K562 (cell line): Measurements from ENCODE around the gene MRM2. TPM values are rescaled to one million over a fixed set of nuclear protein-coding genes. Genes with fewer than 3 reads are reported as not detected.

ENCODE experiments used
- ATAC-seq: fragments of 200-7000 bp; cut with Tn5 transposase; 3 replicates; pipeline ENCODE4 v1.9.1; 2020; ENCODE audit warnings: moderate library complexity
- BruUV-seq: library from RNA; stranded (reverse); fragments of 400-500 nt; replicated peaks from 2 replicates; lab custom pipeline; 2021; lab: Mats Ljungman, UMichigan
- CTCF ChIA-PET: fragments of 300-600 bp; formaldehyde crosslinking; extraction: SDS; loops from one replicate; lab custom pipeline; 2021; ENCODE audit warnings: low intra/inter-chr PET ratio; lab: Yijun Ruan, JAX
- POLR2A ChIA-PET: fragments of 300-600, 350-650 bp; sonication (Branson Sonifier 250); formaldehyde crosslinking; extraction: SDS; loops from one replicate; lab custom pipeline; 2021; ENCODE audit warnings: antibody characterized with exemption, inconsistent platforms; lab: Yijun Ruan, JAX
- DNase-seq, 4 experiments: peaks; one replicate each; pipeline versions ENCODE4 v3.0.0 to v3.0.0-alpha.2; 2011 to 2018; ENCODE audit warnings: low spot score in 3 of 4, mixed read lengths in 3 of 4; ENCODE audit errors: extremely low read depth in 1 of 4
- FAIRE-seq: peaks from 2 replicates; lab custom pipeline; 2011; peaks lifted over from hg19 to GRCh38; lab: Jason Lieb, UNC
- H2AFZ ChIP-seq: 2 replicates; pipeline ENCODE4 v1.6.0; 2011; ENCODE audit warnings: low read depth, low read length, control low read depth, inconsistent platforms
- H3K27ac ChIP-seq: fragments of 200-600 bp; 3 replicates; pipeline ENCODE4 v1.8.0; 2011; ENCODE audit warnings: low read depth, mild to moderate bottlenecking, control low read depth, inconsistent platforms, low read length, moderate library complexity, mixed read lengths; ENCODE audit errors: extremely low read depth
- H3K27me3 ChIP-seq, 2 experiments: fragments of 300-600 bp in 1 of 2; 2 replicates in 1 of 2; 3 replicates in 1 of 2; pipeline versions ENCODE4 v1.6.0 to v1.8.0; 2011; ENCODE audit warnings: inconsistent platforms in 2 of 2, low read length in 2 of 2, mild to moderate bottlenecking in 1 of 2, mixed read lengths in 1 of 2, moderate library complexity in 1 of 2; ENCODE audit not compliant: control insufficient read depth in 2 of 2, insufficient read depth in 2 of 2
- H3K36me3 ChIP-seq: fragments of 300-600 bp; 3 replicates; pipeline ENCODE4 v1.8.0; 2011; ENCODE audit warnings: mild to moderate bottlenecking, low read length, inconsistent platforms; ENCODE audit not compliant: control insufficient read depth, insufficient read depth
- H3K4me1 ChIP-seq, 2 experiments: fragments of 200-600 bp in 1 of 2; replicated peaks in 1 of 2; 2 replicates in 1 of 2; 3 replicates in 1 of 2; pipeline versions ENCODE4 v1.5.1 to v1.8.0; 2011; ENCODE audit warnings: inconsistent platforms in 2 of 2, low read length in 2 of 2, mild to moderate bottlenecking in 1 of 2, mixed read lengths in 1 of 2, moderate library complexity in 1 of 2; ENCODE audit not compliant: control insufficient read depth in 2 of 2, insufficient read depth in 2 of 2
- H3K4me2 ChIP-seq: 2 replicates; pipeline ENCODE4 v1.6.1; 2011; ENCODE audit warnings: low read length, control low read depth, inconsistent platforms, mixed read lengths; ENCODE audit not compliant: insufficient read depth
- H3K4me3 ChIP-seq: fragments of 200-600 bp; sonication (generic), shearing (Covaris generic); 2 replicates; pipeline ENCODE4 v1.5.1; 2016; ENCODE audit warnings: control low read depth, inconsistent platforms
- H3K79me2 ChIP-seq: fragments of 200-600 bp; 3 replicates; pipeline ENCODE4 v1.8.0; 2011; ENCODE audit warnings: low read length, inconsistent platforms; ENCODE audit not compliant: control insufficient read depth, insufficient read depth
- H3K9ac ChIP-seq, 2 experiments: 2 replicates each; pipeline versions ENCODE4 v1.6.0 to v1.6.1; 2011; ENCODE audit warnings: low read depth in 2 of 2, low read length in 2 of 2, control low read depth in 1 of 2, inconsistent platforms in 1 of 2, mild to moderate bottlenecking in 1 of 2, mixed read lengths in 1 of 2; ENCODE audit not compliant: insufficient read depth in 1 of 2
- H3K9me1 ChIP-seq: one replicate; pipeline ENCODE4 v1.6.0; 2011; ENCODE audit warnings: inconsistent platforms, mild to moderate bottlenecking, low read length, moderate library complexity; ENCODE audit not compliant: control insufficient read depth, insufficient read depth
- H3K9me3 ChIP-seq: replicated peaks from 2 replicates; pipeline ENCODE4 v1.5.1; 2011; ENCODE audit warnings: low read depth, low read length, inconsistent platforms; ENCODE audit not compliant: control insufficient read depth, insufficient read depth
- H4K20me1 ChIP-seq: replicated peaks from 2 replicates; pipeline ENCODE4 v1.6.1; 2011; ENCODE audit warnings: low read length, inconsistent platforms, mixed read lengths; ENCODE audit not compliant: control insufficient read depth, insufficient read depth
- ETS1 ChIP-seq: conservative IDR thresholded peaks from 2 replicates; pipeline ENCODE4 v1.6.1; 2011; ENCODE audit warnings: low read depth, mild to moderate bottlenecking, low read length; ENCODE audit not compliant: control insufficient read depth
- FOXJ3 ChIP-seq: sonication (generic); formaldehyde crosslinking; IDR thresholded peaks from 2 replicates; pipeline ENCODE4 v1.4.0; 2020; ENCODE audit warnings: mild to moderate bottlenecking, missing genetic modification reagents
- KDM2B ChIP-seq: fragments of 250-450 bp; sonication (Bioruptor Pico); IDR thresholded peaks from 2 replicates; pipeline ENCODE4 v1.8.0; 2021; ENCODE audit warnings: mild to moderate bottlenecking, moderate library complexity
- LCOR ChIP-seq: sonication (generic); formaldehyde crosslinking; IDR thresholded peaks from 2 replicates; pipeline ENCODE4 v1.8.0; 2022; ENCODE audit warnings: mild to moderate bottlenecking, missing genetic modification reagents
- MED1 ChIP-seq: sonication (generic); formaldehyde crosslinking; IDR thresholded peaks from 2 replicates; pipeline ENCODE4 v1.8.1; 2023; ENCODE audit warnings: missing genetic modification reagents, borderline replicate concordance
- NFXL1 ChIP-seq: fragments of 450-650 bp; formaldehyde crosslinking; IDR thresholded peaks from 2 replicates; pipeline ENCODE4 v1.4.0; 2021; ENCODE audit warnings: mild to moderate bottlenecking
- POLR2A ChIP-seq: fragments of 450-650 bp; conservative IDR thresholded peaks from 2 replicates; pipeline ENCODE4 v1.6.1; 2016
- RBBP5 ChIP-seq: fragments of 200-600 bp; sonication (generic); IDR thresholded peaks from 2 replicates; pipeline ENCODE4 v1.6.1; 2012; ENCODE audit warnings: borderline replicate concordance, mild to moderate bottlenecking, low read length, control low read depth, inconsistent platforms; ENCODE audit not compliant: insufficient read depth, poor library complexity, severe bottlenecking
- RBFOX2 ChIP-seq: fragments of 200-400 bp; formaldehyde crosslinking; IDR thresholded peaks from 2 replicates; pipeline ENCODE4 v1.6.1; 2017; ENCODE audit warnings: low read depth, mild to moderate bottlenecking, low read length, moderate library complexity
- RCOR1 ChIP-seq, 2 experiments: IDR thresholded peaks; 2 replicates each; pipeline ENCODE4 v1.6.1; 2012; ENCODE audit warnings: low read depth in 2 of 2, low read length in 2 of 2, borderline replicate concordance in 1 of 2, improper control_type of control experiment in 1 of 2
- SRSF9 ChIP-seq: fragments of 200-400 bp; formaldehyde crosslinking; IDR thresholded peaks from 2 replicates; pipeline ENCODE4 v1.6.1; 2017; ENCODE audit warnings: low read depth, low read length, borderline replicate concordance
- XRCC5 ChIP-seq: fragments of 200-400 bp; formaldehyde crosslinking; IDR thresholded peaks from 2 replicates; pipeline ENCODE4 v1.6.1; 2017; ENCODE audit warnings: low read depth, mild to moderate bottlenecking, low read length
- ZNF584 ChIP-seq: fragments of 200-800 bp; sonication (Bioruptor generic); IDR thresholded peaks from 2 replicates; pipeline ENCODE4 v1.6.1; 2016; ENCODE audit warnings: low read depth, mild to moderate bottlenecking, missing genetic modification characterization, missing compliant biosample characterization
- WGBS: fragments of 100-300 bp; shearing (Covaris generic); methylation state at CpG from one replicate; pipeline ENCODE4 v1.1.6; 2016; ENCODE audit warnings: low coverage, mixed read lengths; ENCODE audit not compliant: insufficient coverage; ENCODE audit errors: missing lambda C conversion rate; 5-methylcytosine and 5-hydroxymethylcytosine counted together
- in situ Hi-C: fragments of 300-500 bp; cut with MboI; formaldehyde crosslinking; loops from 4 replicates; pipeline ENCODE4 v1.15.0; 2018; ENCODE audit warnings: inconsistent platforms, mixed read lengths
- intact Hi-C: fragments of 100-400 bp; cut with micrococcal nuclease; formaldehyde crosslinking; loops from 2 replicates; pipeline ENCODE4 v1.14.2; 2022
- polyA plus RNA-seq, 8 experiments: library from polyadenylated mRNA; depleted of rRNA in 4 of 8; stranded (reverse) in 5 of 8; unstranded in 3 of 8; fragments of >200 nt; fragmentation: Nextera tagmentation in 2 of 8; fragmentation: Illumina TruSeq in 1 of 8; extraction: Ambion mirVana in 2 of 8; extraction: Trizol in 1 of 8; gene quantifications; 2 replicates each; pipeline versions ENCODE4 v1.2.1 to v1.2.3, GENCODE V29; 2011 to 2014; ENCODE audit warnings: inconsistent platforms in 1 of 8, missing spikeins in 1 of 8
- total RNA-seq, 7 experiments: library from RNA; depleted of rRNA in 6 of 7; stranded (reverse); fragments of >200 nt in 6 of 7; fragmentation: Illumina TruSeq in 2 of 7; extraction: Trizol in 2 of 7; gene quantifications; 2 replicates each; pipeline versions ENCODE4 v1.2.1 to v1.2.3, GENCODE V29; 2011 to 2021; ENCODE audit warnings: low replicate concordance in 1 of 7

Gene MRM2
- total and polyA plus RNA-seq, 9 of the 15 experiments (the other 6 are each of a cell fraction or from before 2014, with no cell fraction given): 32.4 to 116 (median 50.5) TPM

DNA sequence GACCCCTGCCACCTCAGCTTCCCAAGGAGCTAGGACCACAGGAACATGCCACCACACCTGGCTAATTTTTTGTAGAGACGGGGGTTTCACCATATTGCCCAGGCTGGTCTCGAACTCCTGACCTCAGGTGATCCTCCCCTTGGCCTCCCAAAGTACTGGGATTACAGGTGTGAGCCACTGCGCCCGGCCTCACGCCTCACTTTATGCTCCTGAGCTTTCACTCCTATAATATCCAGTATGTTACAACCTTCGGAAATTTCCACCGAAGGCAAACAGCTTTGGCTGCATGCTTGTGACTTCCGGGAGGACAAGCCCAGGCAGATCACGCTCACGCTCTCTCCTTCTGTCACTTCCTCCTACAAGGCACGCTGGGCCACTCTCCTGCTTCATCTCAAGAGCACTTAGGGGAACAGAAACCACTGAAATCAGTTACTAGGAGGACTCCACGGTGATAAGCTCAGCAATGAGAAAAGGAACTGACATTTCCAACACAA is 4.8 kb downstream of the MRM2 start:
- ChIA-PET POLR2A (interaction anchor here (0.8 to 1.4 kb wide), 5 partner anchors 12 to 120 kb away, joined by 3 to 9 read pairs (median 3); no protein-coding TSS in a partner anchor), CTCF (no interaction called here)
- no peaks in the 10 kb centered on the region for H3K9me3 ChIP-seq
- 93% methylated on average over 11 of the region's 12 CpGs for WGBS
- in situ Hi-C loops (no loop called here), intact Hi-C loops (no loop called here)
- H3K27me3 ChIP-seq: no peaks in the 10 kb centered on the region
- H3K4me1 ChIP-seq: peaks cover 0 to 21% of the 10 kb centered on the region in 2 experiments; a peak in 3 of 5 replicates
- no peak for FAIRE-seq
- no peak overlapping the region for H3K4me2 ChIP-seq
- no peak overlapping the region for H3K4me3 ChIP-seq
- H2AFZ ChIP-seq: no peak overlapping the region
- no peak overlapping the region for H3K27ac ChIP-seq
- no peak for ATAC-seq
- no TSS peak for BruUV-seq
- TF ChIP-seq RBBP5 (no peak), RBFOX2 (peak; percentile 44; the same call in 1 of the 2 replicates), POLR2A (0 out of 2 replicates have a peak, but pooled peaks have one; percentile 29)
- H3K9me1 ChIP-seq: no peaks in the 10 kb centered on the region
- H3K79me2 ChIP-seq: peaks cover 45% of the 10 kb centered on the region
- no peaks in the 10 kb centered on the region for H4K20me1 ChIP-seq
- H3K36me3 ChIP-seq: peaks cover 64% of the 10 kb centered on the region; the same call in 2 of the 3 replicates
- no peak for DNase-seq
- no peak overlapping the region for H3K9ac ChIP-seq

DNA sequence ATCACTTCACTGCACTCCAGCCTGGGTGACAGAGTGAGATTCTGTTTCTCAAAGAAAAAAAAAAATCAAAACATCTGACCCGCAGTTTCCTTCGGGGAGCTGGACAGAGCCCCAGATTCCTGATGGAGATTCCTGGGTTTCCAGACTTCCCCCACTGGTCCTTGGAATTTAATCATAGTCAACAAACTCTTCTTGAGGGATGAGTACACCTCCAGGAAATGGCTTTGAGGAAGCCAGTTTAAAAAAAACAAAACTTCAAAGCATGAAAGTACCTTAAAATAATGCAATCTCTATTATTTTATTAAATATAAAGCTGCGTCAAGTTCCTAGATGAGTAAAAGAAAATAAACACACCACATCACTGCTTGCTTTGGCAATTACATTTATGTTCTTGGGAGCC is 8.1 kb downstream of the MRM2 start:
- Histone ChIP-seq H3K9me3 (no peaks in the 10 kb centered on the region), H2AFZ (no peak overlapping the region), H3K9ac (no peak overlapping the region), H3K36me3 (peaks cover 68% of the 10 kb centered on the region; the same call in 2 of the 3 replicates), H3K4me1 (peaks cover 3 to 11% of the 10 kb centered on the region in 2 experiments; a peak in 3 of 5 replicates), H4K20me1 (no peaks in the 10 kb centered on the region), H3K9me1 (no peaks in the 10 kb centered on the region), H3K4me3 (no peak overlapping the region), H3K79me2 (peaks cover 44% of the 10 kb centered on the region), H3K4me2 (no peak overlapping the region), H3K27me3 (no peaks in the 10 kb centered on the region), H3K27ac (no peak overlapping the region)
- CTCF ChIA-PET: no interaction called here
- POLR2A ChIA-PET: interaction anchor here (0.6 to 1.8 kb wide), 3 partner anchors 11 to 159 kb away, joined by 3 to 6 read pairs (median 5); no protein-coding TSS in a partner anchor
- DNase-seq: no peak
- TF ChIP-seq RCOR1 (IDR thresholded peaks at IDR 0.05; ENCODE audit: borderline replicate concordance in 1 of 2, low read depth in 2 of 2, low read length in 2 of 2) (no peak), XRCC5 (no peak), MED1 (CRISPR knock-in tag) (no peak), KDM2B (CRISPR knock-in tag) (no peak), FOXJ3 (no peak), SRSF9 (no peak), ETS1 (no peak), LCOR (no peak), NFXL1 (CRISPR knock-in tag) (no peak), ZNF584 (no peak)
- no TSS peak for BruUV-seq
- no peak for ATAC-seq
- in situ Hi-C loops: no loop called here
- FAIRE-seq: no peak
- WGBS: 80% methylated on average over 3 of the region's 3 CpGs
- intact Hi-C loops: no loop called here
